Fibroblast of the conjunctiva (primary cell): ENCODE measurements around the gene KAT2A.
"Not testable (repeated sequence)": the region's sequence is repeated elsewhere in the genome, so short reads cannot be mapped to it uniquely, and the experiment has no call there.

ENCODE experiments used
- DNase-seq: peaks from one replicate; pipeline ENCODE4 v3.0.0-alpha.2; 2010; ENCODE audit warnings: low read depth

KAT2A gene

DNA sequence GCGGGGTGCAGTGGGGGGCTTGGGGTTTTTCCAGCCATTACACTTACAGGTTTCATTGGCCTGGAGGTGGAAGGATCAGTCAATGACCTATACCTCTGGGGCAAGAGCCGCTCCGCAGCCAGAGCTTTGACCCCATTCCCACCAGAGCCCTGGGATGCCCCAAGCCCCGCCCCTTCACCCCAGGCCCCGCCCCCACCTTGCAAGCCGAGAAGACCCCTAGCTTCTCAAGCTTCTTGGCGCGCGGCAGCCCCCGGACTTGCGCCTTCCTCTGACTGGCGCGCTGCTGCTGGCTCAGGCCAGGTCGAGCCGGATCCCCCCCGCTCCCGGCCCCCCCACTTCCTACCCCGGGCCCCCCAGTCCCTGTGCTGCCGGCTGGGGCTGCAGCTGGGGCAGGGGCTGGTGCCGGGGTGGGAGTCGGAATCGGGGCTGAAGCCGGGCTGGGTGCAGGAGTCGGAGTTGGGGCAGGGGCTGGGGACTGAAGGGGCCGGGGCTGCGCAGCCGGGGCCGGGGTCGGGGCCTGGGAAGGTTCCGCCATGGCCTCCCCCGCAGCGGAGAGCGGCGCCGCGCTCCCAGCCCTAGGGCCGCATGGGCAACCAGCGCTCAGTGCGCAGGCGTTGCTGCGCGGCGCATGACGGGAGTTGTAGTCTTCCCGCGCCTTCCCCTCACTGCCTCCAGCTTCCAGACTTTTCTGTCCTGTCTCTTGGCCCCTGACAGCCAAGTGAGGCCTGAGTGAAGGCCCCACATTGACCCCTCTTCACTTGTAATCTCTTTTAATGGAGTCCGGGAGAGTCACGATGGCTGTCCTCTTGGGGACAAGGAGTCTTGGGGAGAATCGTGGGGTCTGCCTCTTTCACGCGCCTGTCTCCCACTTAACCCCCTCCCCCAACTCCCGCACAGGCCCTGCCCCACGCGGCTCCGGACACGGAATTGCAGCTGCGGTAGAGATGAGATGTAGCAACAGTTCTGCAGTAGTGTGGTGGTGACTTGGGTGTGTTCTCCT lies at the start of gene KAT2A:
Gene KAT2A (minus strand): TSS at position 598 of the 1,000 bp plus-strand sequence. CDS start 63 bp downstream, at position 535.
- DNase-seq = peak; percentile 63

DNA sequence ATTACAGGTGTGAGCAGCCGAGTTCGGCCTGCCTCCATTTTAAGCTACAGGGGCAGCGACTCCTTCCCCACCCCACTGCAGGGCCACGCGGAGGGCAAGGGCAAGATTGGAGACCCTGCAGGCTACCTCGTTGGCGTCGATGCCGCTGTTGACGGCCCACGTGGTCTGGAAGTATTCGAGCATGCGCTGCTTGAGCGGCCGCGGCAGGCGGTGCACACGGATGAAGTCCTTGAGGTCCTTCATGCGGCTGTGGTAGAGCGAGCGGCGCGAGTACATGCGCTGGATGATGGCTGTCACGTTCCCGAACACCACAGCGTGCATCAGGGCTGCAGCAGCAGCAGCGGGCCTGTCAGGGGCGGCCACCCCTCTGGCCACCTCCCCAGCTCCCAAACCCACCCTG lies 48.2 kb upstream of the KAT2A start:
- no peak for DNase-seq

DNA sequence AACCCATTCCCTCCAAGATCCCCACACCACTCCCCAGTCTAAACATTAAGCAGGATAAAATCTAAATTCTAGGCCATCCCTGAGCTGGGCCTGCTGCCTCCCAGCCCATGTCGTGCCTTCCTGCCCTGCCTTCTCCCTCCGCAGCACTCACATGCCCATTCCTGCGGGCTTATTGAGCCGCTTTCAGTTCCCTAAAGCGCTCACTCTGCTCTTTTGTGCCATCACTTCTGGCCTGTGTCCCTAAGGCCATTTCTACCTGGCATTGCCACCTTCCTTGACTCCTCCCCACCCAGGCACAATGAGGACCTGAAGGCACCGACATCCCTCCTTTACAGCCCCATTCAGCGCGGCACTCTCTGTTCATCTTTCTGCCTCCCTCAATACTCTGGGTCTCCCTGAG lies 46.6 kb upstream of the KAT2A start:
- DNase-seq = no peak

DNA sequence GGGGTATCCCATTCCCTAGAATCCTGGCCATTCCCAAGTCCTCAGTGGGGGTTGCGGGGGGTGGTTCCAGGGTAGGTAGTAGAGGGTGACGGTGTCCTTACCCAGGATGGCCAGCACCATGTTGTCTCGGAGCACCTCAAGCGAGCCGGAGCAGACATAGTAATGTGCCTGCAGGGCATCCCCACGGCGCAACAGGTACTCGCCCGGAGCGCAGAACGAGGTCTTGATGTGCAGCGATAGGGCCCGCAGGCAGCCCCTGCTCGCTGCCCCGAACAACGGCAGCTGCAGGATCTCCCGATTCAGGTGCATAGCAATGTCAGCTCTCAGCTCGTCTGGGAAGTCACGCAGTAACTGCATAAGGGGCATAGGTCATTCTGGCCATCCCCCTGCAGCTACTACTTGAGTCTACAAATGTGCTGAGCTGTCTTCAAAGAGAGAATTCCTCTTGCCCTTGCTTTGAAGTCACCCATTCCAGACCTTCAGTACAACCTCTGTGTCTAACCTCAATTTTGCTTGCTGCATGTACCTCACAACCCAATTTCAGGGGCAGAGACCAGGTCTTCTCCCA lies 45.1 kb upstream of the KAT2A start:
- no peak for DNase-seq

DNA sequence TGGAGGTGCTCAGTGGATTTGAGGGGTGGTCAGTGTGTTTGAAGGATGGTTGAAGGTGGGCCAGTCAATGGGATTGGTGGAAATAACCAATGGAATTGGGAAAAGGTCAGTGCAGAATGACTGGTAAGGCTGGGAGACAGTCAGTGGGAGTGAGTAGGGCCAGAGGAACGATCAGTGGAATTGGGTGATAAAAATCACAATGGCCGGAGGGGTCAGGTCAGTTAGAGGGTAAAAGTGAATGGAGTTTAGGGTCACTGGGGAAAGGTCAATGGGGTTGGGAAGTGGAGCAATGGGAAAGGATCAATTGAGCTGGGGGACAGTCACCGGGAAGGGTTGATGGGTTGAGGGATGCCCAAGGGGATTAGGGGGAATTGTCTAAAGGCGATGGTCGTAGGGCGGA lies 44.6 kb upstream of the KAT2A start:
- DNase-seq = no peak

DNA sequence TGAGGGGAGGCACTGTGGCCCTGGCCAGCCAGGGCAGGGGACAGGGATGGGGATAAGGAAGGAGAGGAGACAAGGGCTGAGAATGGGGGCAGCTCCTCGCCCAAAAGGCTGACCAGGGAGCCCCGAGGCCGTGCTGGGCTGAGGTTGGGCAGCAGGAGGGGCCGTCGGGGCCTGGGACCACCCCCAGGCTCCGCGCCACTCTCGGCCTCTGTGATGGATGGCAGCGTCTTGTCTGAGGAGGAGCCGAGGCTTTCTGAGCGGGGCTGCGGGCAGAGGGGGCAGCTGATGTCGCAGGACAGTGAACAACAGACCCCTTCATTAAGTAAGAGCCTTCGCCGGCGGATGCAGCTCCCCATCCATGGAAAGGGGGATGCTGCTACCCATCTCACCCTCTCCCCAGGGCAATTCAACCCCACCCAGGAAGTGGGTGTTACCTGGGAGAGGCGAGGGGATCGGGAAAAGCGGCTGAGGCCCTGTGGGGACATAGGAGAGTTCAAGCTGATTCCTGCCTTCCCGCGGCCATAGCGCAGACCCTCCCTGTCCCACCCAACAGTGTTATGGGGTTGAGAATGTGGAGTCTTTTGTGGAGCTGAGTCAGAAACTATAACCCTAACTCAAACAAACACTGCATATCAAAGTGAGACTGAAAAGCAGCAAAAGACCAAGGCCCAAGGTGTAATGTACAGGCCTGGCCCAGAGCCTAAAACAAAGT lies 42.7 kb upstream of the KAT2A start:
- no peak for DNase-seq

DNA sequence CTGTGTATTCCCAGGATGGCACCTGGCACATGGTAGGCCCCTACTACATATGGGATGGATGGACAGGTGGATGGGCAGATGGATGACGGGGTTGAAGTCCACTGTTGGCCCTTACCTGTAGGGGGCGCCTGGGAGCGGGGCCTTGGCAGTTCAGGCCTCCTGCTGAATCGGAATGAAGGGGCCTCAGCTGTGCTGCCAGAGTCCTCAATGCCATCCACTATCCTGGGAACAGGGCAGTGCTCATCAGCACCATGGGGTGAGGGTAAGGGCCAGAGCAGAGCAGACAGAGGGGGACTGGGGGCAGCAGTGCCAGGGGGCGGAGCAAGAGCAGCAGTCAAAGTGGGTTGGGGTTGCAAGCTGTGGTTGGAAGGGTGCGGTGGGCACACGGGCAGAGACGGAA lies 41.9 kb upstream of the KAT2A start:
- no peak for DNase-seq

DNA sequence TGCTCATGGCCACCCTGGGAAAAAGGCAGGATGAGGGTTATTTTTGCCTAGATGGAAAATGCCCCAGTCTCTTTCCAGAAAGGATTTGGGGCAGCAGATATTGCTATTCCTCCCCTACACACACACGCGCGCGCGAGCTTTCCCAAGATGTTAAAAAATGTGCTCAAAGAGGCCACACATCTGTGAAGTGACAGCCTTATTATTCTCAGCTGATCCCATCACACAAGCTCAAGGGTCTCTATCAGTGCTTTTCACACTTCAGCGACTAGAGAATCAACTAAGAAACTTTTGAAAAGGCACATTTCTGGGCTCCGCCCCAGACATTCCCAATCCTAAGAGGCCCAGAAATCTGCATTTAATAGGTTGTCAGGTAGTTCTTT lies 39.4 kb upstream of the KAT2A start:
- no peak for DNase-seq

DNA sequence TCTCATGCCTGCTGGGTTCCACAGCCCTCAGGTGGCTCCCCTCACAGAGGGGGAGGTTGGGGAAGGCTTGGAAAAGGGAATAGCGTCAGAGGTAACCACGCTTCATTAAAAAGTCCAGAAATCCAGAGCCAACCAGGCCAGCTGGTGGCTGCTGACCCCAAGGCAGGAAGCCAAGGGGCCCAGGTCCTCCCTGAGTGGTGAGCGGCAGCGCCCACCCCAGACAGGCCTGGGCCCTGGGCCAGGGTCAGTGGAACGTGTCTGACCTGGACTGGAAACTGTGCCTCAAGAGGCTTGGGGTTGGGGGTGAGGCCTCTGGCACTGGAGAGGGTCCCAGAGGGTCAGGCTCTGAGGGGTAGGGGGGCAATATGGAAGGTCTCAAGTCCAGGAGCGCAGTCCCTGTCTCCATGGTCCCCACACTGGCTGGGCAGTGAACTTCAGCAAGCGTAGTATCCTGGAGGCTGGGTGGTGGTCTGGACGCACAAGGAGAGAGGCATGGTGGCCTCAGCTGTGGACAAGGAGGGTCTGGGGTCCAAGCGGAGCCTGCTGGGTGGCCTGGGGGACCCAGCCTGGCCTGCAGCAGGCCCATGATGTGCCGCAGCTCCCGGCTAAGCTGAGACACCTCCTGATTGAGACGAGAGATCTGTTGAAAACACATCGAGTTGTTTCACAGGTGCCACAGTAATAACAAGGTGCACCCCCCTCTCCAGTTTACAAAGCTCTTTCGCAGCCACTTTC lies 38.8 kb upstream of the KAT2A start:
- no peak for DNase-seq

DNA sequence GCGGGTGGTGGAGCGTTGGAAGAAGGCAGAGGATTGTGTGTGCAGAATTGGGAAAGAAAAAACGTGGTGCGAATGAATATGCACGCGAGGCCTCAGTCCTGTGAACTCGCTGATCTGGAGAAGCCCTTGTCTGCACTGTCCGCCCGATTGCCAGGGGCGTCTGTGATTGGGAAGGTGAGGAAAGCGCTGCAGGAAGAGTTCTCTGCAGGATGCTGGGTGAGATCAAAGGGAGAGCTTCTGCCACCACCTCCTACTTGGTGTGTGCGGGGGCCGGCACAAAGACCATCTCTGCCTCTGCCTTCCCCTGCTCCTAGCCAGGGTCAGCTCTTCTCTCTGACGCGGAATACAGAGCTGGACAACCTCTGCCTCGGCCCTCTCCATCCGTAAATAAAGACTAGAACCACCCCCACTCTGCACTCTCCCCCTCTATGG lies 34.5 kb upstream of the KAT2A start:
- no peak for DNase-seq

DNA sequence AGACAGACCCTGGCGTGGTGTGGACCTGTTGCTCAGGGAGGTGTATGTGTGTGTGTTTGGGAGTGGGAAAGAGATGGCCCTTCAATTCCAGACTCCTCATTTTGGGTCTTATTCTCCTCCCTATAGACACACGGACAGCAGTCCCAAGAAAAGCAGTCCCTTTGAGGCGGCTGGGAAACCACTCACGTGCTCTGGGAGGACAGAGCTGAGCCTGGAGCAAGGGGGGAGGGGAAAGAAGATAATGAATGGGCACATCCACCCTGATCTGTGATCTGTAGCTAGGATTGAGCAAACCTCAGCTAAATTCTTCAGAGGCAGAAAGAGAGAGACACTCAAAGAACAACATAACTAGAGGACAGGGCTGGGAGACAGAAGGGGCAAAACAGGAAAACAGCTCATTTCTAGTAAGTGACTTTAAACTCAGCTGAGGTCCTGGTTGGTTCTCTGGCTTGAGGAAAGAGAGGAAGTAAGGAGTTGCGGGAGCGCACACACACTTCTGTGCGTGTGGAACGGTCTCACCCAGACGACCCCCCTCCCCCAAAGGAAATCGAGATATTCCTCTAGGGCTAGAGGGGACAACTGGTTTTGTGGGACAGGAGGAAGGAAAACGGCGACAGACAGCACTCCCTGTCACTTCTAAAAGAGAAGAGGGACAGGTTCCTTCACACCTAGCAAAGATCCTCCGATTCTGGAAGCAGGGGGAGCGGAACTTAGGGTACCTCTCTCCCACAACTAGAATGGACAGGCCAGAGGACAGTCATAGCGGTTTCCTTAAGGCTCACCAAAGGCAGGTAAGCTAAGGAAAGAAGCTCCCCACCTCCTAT lies 33.0 kb upstream of the KAT2A start:
- DNase-seq = no peak

DNA sequence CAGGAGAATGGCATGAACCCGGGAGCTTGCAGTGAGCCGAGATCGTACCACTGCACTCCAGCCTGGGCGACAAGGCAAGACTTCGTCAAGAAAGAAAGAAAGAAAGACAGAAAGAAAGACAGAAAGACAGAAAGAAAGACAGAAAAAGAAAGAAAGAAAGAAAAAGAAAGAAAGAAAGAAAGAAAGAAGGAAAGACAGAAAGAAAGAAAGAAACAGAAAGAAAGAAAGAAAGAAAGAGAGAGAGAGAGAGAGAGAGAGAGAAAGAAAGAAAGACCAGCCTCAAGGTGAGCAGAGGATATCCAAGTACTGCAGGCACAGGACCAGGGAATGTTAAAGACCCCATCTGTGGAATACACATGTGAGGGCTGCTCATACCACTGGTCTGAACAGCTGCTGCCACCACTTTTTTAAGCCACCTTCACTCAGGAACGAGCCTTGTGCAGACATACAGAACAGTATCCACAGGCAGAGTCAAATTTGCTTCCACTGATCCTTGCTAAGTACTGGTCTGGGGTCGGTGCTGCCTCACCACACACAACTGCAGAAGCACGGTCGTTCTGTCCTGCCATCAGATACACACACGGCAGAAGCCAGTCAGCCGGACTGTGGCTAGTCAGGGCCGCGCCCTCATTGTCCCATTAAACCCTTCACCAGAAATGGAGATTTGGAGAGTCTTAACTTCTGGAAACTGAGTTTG lies 25.9 kb upstream of the KAT2A start:
- DNase-seq = no peak

DNA sequence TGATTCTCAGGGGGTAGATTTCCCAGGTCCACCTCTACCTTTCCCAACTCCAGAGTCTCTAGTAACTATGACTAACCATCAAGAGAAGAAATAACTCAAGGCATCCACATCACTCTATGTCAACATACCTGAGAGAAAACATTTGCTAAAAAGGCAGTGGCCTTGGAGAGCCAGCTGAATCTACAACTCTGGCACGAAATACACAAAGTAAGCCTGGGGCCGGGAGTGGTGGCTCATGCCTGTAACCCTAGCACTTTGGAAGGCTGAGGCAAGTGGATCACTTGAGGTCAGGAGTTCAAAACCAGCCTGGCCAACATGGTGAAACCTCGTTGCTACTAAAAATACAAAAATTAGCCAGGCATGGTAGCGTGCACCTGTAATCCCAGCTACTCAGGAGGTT lies 22.0 kb upstream of the KAT2A start:
- not testable (repeated sequence) for DNase-seq

DNA sequence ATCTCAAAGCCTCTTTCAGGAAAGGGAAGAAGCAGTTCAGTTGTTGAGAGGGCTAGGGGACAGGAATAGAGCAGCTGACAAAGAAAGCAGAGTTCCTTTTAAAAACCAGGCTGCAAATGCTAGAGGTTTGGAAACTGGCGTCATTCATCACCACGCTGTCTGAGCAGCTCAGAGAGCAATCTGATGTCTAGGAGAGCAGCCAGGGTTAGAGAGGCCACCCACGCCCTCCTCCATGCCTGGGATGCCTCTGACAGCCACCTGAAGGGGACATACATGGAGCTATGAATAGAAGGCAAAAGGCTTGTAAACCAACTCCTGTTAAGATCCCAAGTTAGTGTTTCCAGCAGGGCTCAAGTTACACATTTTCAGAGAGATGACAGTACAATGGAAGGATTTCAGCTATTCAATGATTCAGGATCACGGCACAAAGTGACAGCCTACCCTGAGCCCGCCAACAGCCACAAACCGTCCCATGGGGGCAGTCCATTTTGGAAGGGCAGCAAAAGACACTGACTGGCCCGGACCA lies 21.3 kb upstream of the KAT2A start:
- no peak for DNase-seq

DNA sequence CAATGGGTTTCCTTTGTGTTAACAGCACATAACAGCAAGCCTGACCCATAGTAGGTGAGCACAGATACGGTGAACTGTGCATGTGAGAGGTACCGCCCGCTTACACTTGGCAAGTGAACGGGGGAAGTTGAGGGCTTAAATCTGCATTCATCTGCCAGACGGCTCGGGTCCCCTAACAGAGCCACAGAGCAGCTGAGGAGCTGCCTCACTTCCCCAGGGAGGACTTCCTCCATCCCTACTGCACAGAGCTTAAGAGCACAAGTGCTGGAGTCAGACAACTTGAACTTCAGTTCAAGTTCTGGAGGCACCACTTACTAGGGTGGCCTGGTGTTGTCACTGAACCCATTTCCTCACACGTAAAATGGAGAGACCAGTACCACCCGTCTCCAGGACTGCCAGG lies 20.2 kb upstream of the KAT2A start:
- DNase-seq = no peak

DNA sequence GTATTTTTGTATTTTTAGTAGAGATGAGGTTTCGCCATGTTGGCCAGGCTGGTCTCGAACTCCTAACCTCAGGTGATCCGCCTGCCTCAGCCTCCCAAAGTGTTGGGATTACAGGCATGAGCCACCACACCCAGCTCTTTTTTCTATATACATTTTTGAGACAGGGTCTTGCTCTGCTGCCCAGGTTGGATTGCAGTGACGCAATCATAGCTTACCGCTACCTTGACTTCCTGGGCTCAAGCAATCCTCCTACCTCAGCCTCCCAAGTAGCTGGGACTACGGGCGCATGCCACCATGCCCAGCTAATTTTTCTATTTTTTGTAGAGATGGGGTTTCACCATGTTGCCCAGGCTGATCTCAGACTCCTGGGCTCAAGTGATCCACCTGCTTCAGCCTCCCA lies 19.5 kb upstream of the KAT2A start:
- not testable (repeated sequence) for DNase-seq

DNA sequence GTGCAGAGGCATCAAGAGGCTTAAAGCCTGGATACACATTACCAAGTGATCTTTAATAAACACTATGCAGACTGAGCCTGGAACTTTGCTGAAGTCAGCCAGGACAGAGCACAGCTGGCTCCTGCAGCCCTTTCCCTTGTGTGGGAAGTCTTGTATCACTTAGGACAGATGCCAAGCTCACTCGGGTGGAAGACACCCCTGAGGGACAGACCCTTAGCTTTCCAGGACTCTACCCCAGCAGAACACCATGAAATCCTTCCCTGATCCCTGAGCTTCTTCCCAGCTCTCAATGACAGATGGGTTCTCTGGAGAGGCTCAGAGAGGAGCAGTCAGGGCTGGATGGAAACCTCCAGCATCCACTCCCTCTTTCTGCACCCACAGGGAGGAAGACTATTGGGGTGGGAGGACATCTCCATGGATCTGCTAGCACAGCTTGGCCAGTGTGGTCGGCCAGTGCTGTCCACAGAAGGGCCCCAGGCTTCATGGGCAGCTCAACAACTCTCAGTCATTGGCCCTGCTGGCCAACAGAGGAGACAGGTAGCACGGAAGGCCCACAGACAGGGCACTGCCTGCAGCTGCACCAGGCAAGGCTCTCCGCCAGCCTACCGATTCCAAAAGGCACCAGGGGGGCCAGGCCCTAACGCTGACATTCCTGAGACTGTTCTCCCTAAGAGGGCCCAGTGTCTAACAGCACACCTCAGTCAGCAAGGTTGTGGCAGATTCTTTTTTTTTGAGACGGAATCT lies 17.8 kb upstream of the KAT2A start:
- DNase-seq = no peak

DNA sequence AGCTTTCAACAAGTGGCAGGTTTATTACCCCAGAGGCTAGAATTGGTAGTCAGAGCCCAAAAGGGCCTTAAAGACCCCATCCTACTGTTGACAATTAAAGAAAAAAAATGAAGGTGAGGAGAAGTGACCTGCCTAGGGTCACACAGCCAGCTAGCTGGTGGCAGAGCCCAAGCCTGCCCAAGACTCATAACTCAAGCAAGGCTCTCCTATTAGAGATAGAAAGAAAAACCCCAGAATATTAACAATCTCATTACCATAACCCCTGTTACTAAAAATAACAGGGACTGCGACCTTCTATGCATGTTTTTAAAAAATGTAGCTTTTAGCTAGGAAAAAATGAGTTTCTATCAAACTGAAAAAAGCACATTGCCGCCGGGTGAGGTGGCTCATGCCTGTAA lies 15.5 kb upstream of the KAT2A start:
- no peak for DNase-seq
